ENCODE results near the gene CHID1. TPM values are rescaled to one million over a fixed set of nuclear protein-coding genes. Genes with fewer than 3 reads are reported as not detected.

The CHID1 gene
- total and polyA plus RNA-seq, 4 donors, result 41.7 to 92.2 (median 48.8) TPM

GRCh38 chr11:855330-855674 lies 55.3 kb downstream of the CHID1 start:
- Histone ChIP-seq H3K27ac (ENCODE audit: low read depth in 1 of 2, low read length in 1 of 2) (no peak overlapping the region), H3K4me3 (no peak overlapping the region)

GRCh38 chr11:854601-855329 lies 55.8 kb downstream of the CHID1 start:
- Histone ChIP-seq H3K9ac (ENCODE audit: insufficient read depth in 1 of 2, low read length in 2 of 2) (no peak overlapping the region), H3K27ac (ENCODE audit: low read depth in 1 of 2, low read length in 1 of 2) (no peak overlapping the region), H3K9me3 (ENCODE audit: control insufficient read depth in 4 of 4, insufficient read depth in 3 of 4, low read length in 3 of 4) (no peaks in the 10 kb centered on the region), H3K36me3 (ENCODE audit: control insufficient read depth in 4 of 4, insufficient read depth in 4 of 4, low read length in 4 of 4) (peaks cover 0 to 35% (median 0%) of the 10 kb centered on the region in 4 donors), H3K27me3 (ENCODE audit: control insufficient read depth in 3 of 3, insufficient read depth in 3 of 3, low read length in 2 of 3) (no peaks in the 10 kb centered on the region), H3K4me3 (no peak overlapping the region), H3K4me1 (ENCODE audit: control insufficient read depth in 5 of 5, insufficient read depth in 5 of 5, low read length in 5 of 5) (peaks cover 0 to 27% (median 16%) of the 10 kb centered on the region in 5 donors)
- DNase-seq, result no peak
- ATAC-seq (ENCODE audit: insufficient read depth, low FRiP score), result no peak
- WGBS, 2 donors, result 90% methylated on average over 15 to 20 of the region's 20 CpGs
- TF ChIP-seq CTCF (IDR thresholded peaks at IDR 0.05; ENCODE audit: control extremely low read depth, extremely low read depth), result no peak

More at GRCh38 chr11:855330-855674, 55.3 kb downstream of the CHID1 start:
- 90 to 94% methylated on average over 4 to 7 of the region's 7 CpGs for WGBS, 2 donors
- ATAC-seq (ENCODE audit: insufficient read depth, low FRiP score) (no peak), DNase-seq (no peak)
- no peak for TF ChIP-seq CTCF (IDR thresholded peaks at IDR 0.05; ENCODE audit: control extremely low read depth, extremely low read depth)
- Histone ChIP-seq H3K4me1 (ENCODE audit: control insufficient read depth in 5 of 5, insufficient read depth in 5 of 5, low read length in 5 of 5) (peaks cover 0 to 29% (median 12%) of the 10 kb centered on the region in 5 donors), H3K36me3 (ENCODE audit: control insufficient read depth in 4 of 4, insufficient read depth in 4 of 4, low read length in 4 of 4) (peaks cover 0 to 35% (median 0%) of the 10 kb centered on the region in 4 donors), H3K27me3 (ENCODE audit: control insufficient read depth in 3 of 3, insufficient read depth in 3 of 3, low read length in 2 of 3) (no peaks in the 10 kb centered on the region), H3K9ac (ENCODE audit: insufficient read depth in 1 of 2, low read length in 2 of 2) (no peak overlapping the region), H3K9me3 (ENCODE audit: control insufficient read depth in 4 of 4, insufficient read depth in 3 of 4, low read length in 3 of 4) (no peaks in the 10 kb centered on the region)

DNA sequence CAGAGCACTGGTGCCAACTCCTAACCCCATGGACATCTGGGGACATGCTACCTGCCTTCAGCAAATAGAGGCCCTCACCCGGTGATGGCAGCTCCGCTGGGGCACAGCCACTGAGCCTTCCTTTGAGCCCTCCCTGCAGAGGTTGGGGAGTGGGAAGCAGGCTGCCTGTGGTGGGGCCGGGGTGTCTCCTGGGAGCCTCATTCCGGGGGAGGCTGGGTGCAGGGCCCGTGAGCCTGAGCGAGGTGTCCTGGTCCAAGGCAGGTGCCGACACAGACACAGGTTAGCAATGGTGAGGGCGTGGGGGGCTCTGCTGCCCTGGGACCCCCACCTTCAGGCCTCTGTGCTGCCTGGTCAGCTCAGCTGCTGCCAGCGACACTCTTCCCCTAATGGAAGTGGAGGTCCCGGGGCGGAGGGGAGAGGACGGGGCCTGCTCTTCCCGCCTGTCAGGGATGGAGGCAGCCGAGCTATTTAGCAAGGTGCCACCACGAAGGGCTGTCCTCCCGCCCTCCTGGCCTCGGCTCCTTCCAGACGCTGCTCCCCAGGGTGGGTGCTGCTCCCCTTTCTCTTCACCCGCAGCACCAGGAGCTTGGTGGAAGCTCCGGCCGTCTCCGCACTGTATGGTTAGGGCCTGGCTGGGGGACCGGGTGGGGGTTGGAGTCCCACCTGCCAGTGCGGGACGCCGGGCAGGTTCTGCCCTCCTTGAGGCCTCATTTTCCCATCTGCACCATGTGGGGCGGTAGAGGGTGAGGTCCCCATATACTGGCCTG lies 56.7 kb downstream of the CHID1 start:
- DNase-seq, result no peak
- Histone ChIP-seq H3K9me3 (ENCODE audit: control insufficient read depth in 4 of 4, insufficient read depth in 3 of 4, low read length in 3 of 4) (no peaks in the 10 kb centered on the region), H3K4me1 (ENCODE audit: control insufficient read depth in 5 of 5, insufficient read depth in 5 of 5, low read length in 5 of 5) (peaks cover 0 to 24% (median 8%) of the 10 kb centered on the region in 5 donors), H3K4me3 (no peak overlapping the region), H3K36me3 (ENCODE audit: control insufficient read depth in 4 of 4, insufficient read depth in 4 of 4, low read length in 4 of 4) (peaks cover 0 to 35% (median 0%) of the 10 kb centered on the region in 4 donors), H3K9ac (ENCODE audit: insufficient read depth in 1 of 2, low read length in 2 of 2) (no peak overlapping the region), H3K27ac (ENCODE audit: low read depth in 1 of 2, low read length in 1 of 2) (no peak overlapping the region), H3K27me3 (ENCODE audit: control insufficient read depth in 3 of 3, insufficient read depth in 3 of 3, low read length in 2 of 3) (no peaks in the 10 kb centered on the region)
- WGBS, 2 donors, result 93 to 94% methylated on average over 24 to 27 of the region's 27 CpGs
- ATAC-seq (ENCODE audit: insufficient read depth, low FRiP score), result no peak
- TF ChIP-seq CTCF (IDR thresholded peaks at IDR 0.05; ENCODE audit: control extremely low read depth, extremely low read depth), result no peak
